Measurements from ENCODE around the gene BCAS4. TPM values are rescaled to one million over a fixed set of nuclear protein-coding genes. Genes with fewer than 3 reads are reported as not detected.

The BCAS4 gene
- total RNA-seq, 2 donors from 2014 or later: 6.7 to 15.0 TPM

Other genes starting within 250 kb of the BCAS4 start
- not detected for gene RIPOR3, start 103.5 kb upstream of the BCAS4 start, total RNA-seq
- gene PARD6B, start 63.5 kb upstream of the BCAS4 start, total RNA-seq: 1 to 10 TPM; 3.8 to 4.1 TPM
- 10 to 100 TPM; 55.0 to 81.8 TPM for gene ADNP, start 136.4 kb downstream of the BCAS4 start, total RNA-seq
- 10 to 100 TPM; 42.0 to 49.5 TPM for gene DPM1, start 163.5 kb downstream of the BCAS4 start, total RNA-seq
- 1 to 10 TPM; 5.7 to 5.9 TPM for gene MOCS3, start 163.8 kb downstream of the BCAS4 start, total RNA-seq
- gene KCNG1, start 228.0 kb downstream of the BCAS4 start, total RNA-seq: not detected

Data from natural killer cell treated with Interleukin-12 subunit alpha and Interleukin-12 subunit beta and Interleukin-15 and Interleukin-18, amount 100 ng/mL, for 72 hours (primary cell).